OCI-LY3 (cell line): Measurements from ENCODE around the gene CAMTA1.

ENCODE experiments used
- EZH2phosphoT487 ChIP-seq: fragments of 200-600 bp; shearing (Covaris generic); IDR thresholded peaks from 2 replicates; pipeline ENCODE4 v1.6.1; 2018; ENCODE audit warnings: antibody characterized with exemption, mixed run types, low read depth
- TF ChIP-seq, protein P1 (sequence below): fragments of 200-600, 300-600 bp; sonication (generic); IDR thresholded peaks from 2 replicates; pipeline ENCODE4 v1.5.1; 2014; ENCODE audit warnings: antibody characterized with exemption, low read length, low read depth

DNA sequence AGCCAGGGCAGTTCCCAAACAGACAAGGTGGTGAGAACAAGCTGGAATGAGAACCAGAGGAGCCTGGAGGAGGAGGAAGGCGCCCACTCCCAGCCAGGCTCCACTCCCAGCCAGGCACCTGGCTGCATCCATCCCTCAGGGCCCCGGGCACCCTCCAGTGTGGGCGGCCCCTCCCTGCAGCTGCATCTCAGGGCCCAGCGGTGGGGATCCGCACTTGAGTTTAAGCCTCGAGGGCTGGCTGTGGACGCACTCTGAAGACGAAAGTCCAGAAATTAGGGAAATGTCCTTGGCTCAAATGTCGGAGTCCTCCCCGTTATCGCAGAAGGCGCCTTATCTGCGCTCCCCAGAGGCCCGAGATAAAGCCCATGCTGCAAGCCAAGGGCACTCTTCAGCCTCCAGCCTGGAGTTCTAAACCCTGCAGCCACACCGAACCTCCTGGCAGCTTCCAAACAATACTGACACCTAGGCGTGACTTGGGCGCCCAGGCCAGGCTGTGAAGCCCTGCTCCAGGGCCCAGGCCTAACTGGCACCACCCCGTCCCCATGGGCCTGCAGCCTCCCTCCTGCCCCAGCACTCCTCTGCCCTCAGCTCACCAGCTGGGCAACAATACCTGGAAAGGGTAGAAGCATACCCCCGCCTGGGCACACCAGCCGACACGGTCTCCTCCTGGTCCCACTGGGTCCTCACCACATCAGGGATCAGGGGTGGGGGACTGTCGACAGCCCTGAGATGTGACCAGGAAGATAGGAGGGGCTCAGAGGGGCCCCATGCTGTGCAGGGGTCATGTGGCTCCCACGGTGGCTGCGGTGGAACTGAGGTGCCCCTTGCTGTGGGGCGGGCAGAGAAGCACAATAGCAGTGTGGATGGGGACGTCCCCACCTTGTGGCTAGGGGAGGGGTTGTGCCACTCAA, 801.0 kb downstream of the CAMTA1 start:
- TF ChIP-seq, protein P1, sequence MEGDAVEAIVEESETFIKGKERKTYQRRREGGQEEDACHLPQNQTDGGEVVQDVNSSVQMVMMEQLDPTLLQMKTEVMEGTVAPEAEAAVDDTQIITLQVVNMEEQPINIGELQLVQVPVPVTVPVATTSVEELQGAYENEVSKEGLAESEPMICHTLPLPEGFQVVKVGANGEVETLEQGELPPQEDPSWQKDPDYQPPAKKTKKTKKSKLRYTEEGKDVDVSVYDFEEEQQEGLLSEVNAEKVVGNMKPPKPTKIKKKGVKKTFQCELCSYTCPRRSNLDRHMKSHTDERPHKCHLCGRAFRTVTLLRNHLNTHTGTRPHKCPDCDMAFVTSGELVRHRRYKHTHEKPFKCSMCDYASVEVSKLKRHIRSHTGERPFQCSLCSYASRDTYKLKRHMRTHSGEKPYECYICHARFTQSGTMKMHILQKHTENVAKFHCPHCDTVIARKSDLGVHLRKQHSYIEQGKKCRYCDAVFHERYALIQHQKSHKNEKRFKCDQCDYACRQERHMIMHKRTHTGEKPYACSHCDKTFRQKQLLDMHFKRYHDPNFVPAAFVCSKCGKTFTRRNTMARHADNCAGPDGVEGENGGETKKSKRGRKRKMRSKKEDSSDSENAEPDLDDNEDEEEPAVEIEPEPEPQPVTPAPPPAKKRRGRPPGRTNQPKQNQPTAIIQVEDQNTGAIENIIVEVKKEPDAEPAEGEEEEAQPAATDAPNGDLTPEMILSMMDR: no peak
- no peak for TF ChIP-seq EZH2phosphoT487
